Activated naive CD4-positive, alpha-beta T cell treated with anti-CD3 and anti-CD28 coated beads, Interleukin-2, amount 50 U/mL, for 24 hours (primary cell): ENCODE measurements around the gene RASGRF2.

ENCODE experiments used
- H3K27ac Mint-ChIP-seq: one replicate; pipeline ENCODE4 v1.8.0; 2021; ENCODE audit warnings: mild to moderate bottlenecking, mixed read lengths
- H3K27me3 Mint-ChIP-seq: one replicate; pipeline ENCODE4 v1.8.0; 2021; ENCODE audit warnings: mixed read lengths
- H3K36me3 Mint-ChIP-seq: one replicate; pipeline ENCODE4 v1.8.0; 2021; ENCODE audit warnings: mixed read lengths
- H3K4me1 Mint-ChIP-seq: one replicate; pipeline ENCODE4 v1.8.0; 2021; ENCODE audit warnings: mixed read lengths
- H3K4me3 Mint-ChIP-seq: one replicate; pipeline ENCODE4 v1.8.0; 2021; ENCODE audit warnings: mild to moderate bottlenecking, mixed read lengths
- H3K9me3 Mint-ChIP-seq: one replicate; pipeline ENCODE4 v1.8.0; 2021; ENCODE audit warnings: mixed read lengths

The RASGRF2 gene, protein sequence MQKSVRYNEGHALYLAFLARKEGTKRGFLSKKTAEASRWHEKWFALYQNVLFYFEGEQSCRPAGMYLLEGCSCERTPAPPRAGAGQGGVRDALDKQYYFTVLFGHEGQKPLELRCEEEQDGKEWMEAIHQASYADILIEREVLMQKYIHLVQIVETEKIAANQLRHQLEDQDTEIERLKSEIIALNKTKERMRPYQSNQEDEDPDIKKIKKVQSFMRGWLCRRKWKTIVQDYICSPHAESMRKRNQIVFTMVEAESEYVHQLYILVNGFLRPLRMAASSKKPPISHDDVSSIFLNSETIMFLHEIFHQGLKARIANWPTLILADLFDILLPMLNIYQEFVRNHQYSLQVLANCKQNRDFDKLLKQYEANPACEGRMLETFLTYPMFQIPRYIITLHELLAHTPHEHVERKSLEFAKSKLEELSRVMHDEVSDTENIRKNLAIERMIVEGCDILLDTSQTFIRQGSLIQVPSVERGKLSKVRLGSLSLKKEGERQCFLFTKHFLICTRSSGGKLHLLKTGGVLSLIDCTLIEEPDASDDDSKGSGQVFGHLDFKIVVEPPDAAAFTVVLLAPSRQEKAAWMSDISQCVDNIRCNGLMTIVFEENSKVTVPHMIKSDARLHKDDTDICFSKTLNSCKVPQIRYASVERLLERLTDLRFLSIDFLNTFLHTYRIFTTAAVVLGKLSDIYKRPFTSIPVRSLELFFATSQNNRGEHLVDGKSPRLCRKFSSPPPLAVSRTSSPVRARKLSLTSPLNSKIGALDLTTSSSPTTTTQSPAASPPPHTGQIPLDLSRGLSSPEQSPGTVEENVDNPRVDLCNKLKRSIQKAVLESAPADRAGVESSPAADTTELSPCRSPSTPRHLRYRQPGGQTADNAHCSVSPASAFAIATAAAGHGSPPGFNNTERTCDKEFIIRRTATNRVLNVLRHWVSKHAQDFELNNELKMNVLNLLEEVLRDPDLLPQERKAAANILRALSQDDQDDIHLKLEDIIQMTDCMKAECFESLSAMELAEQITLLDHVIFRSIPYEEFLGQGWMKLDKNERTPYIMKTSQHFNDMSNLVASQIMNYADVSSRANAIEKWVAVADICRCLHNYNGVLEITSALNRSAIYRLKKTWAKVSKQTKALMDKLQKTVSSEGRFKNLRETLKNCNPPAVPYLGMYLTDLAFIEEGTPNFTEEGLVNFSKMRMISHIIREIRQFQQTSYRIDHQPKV (N-terminal part only)

DNA sequence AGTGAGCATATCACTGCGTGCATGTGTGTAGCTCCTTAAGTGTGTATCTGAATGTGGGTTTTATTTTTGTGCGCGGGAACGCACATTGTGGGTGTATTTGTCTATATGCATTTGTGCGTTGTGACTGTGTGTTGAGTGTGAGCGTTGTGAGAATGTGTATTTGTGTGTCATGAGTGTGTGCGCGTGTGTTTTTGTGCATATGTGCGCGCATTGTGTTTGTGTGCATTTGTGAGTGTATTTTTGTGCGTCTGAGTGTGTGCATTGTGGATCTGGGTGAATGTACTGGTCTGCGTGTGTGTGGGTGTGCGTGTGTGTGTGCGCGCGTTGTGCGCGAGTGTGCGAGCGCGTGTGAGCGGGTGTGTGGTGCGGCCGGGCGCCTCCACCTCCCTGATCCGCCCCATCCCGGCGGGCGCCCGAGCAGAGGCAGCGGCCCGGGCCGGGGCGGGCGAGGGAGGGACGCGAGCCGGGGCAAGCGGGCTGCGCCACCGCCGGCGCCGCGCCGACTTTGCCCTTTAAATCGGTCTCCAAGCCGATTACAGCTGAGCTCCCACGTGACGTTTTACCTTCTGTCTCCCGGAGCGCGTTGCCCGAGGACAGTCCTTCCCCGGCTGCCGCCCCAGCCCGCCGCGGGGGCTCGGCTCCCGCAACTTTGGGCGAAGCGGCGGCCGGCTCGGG lies at the start of gene RASGRF2:
RASGRF2 (plus strand) TSS at position 596 of the 675 bp plus-strand sequence. CDS start 376 bp downstream, outside the sequence.
- H3K4me3 Mint-ChIP-seq = peak within 1 kb of the TSS; percentile 91
- peaks cover 2% of the 10 kb centered on the region for H3K36me3 Mint-ChIP-seq
- H3K4me1 Mint-ChIP-seq = peaks cover 56% of the 10 kb centered on the region
- H3K27ac Mint-ChIP-seq = peak within 1 kb of the TSS; percentile 85
- no peaks in the 10 kb centered on the region for H3K27me3 Mint-ChIP-seq
- no peaks in the 10 kb centered on the region for H3K9me3 Mint-ChIP-seq

DNA sequence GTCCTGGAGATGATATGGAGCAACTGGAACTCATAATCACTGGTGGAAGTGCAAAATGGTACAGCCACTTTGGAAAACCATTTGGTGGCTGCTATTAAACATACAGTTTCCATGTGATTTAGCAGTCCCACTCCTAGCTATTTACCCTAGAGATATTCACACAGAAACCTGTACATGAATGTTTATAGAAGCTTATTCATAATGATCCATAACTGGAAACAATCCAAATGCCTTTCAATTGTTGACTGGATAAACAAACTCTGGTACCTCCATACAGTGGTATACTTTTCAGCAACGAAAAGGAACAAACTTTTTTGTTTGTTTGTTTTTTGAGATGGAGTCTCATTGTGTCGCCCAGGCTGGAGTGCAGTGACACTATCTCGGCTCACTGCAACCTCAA lies 47.7 kb upstream of the RASGRF2 start:
- Mint-ChIP-seq H3K4me3 (no peak overlapping the region), H3K4me1 (peaks cover 2% of the 10 kb centered on the region), H3K27me3 (no peaks in the 10 kb centered on the region), H3K27ac (no peak overlapping the region), H3K9me3 (peaks cover 6% of the 10 kb centered on the region), H3K36me3 (peaks cover 5% of the 10 kb centered on the region)

DNA sequence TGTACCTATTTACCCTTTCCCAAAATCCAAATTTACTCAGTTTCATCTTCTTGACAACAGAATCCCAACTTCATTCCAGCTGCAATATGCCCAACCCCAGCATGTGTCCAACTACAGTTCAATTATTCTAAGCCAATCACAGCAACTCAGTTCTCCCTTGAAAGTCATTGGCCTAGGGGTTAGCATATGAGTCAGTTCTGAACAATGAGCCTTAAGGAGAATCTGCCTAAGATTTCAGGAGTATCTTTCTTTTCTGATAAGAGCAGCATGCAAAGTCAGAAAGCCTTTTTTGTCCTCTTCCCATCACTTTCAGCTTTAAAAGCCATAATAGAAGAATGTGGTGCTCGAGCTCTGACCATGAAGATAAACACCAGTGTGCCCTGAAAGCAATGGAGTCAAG lies 44.4 kb upstream of the RASGRF2 start:
- Mint-ChIP-seq H3K36me3 (peaks cover 5% of the 10 kb centered on the region), H3K27ac (no peak overlapping the region), H3K4me1 (peaks cover 6% of the 10 kb centered on the region), H3K27me3 (no peaks in the 10 kb centered on the region), H3K9me3 (peaks cover 6% of the 10 kb centered on the region), H3K4me3 (no peak overlapping the region)

DNA sequence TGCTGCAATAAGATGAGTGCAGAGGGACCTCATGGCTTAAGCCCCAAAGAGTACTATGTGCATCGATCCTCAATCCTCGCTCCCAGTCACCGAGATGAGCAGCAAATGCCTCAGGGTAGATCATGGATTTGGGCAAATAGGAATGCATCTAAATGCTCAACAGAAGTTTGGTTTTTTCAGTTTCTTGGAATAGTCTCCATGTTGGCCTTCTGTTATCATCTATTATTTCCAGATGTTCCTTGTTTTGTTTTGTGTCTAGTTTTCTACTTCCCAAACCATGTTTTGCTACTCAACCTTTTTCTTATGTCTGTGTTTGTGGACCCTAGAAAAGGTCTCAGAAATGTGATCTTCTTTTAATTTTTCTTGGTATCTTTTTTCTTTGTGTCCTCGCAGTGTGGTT lies 43.5 kb upstream of the RASGRF2 start:
- peaks cover 6% of the 10 kb centered on the region for H3K9me3 Mint-ChIP-seq
- no peak overlapping the region for H3K27ac Mint-ChIP-seq
- H3K4me1 Mint-ChIP-seq = peaks cover 6% of the 10 kb centered on the region
- H3K4me3 Mint-ChIP-seq = no peak overlapping the region
- H3K36me3 Mint-ChIP-seq = peaks cover 5% of the 10 kb centered on the region
- no peaks in the 10 kb centered on the region for H3K27me3 Mint-ChIP-seq

DNA sequence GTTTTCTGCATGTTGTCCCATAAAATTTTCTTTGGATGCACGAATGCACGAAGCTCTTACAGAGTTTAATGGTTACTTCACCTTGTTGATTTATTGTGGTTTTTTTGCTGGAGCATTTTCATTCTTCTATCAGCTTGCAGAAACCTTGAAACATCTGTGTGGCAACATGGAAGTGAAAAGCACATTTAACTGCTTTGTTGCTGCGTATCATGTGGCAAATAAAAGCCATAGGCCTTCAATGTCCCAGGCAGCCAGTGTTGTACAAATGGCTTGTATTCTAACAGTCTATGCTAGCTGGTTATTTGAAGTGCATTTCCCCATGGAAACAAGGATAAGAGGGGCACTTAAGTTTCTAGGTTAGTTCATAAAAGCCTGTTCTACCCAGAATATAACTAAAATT lies 42.5 kb upstream of the RASGRF2 start:
- H3K4me3 Mint-ChIP-seq = no peak overlapping the region
- H3K36me3 Mint-ChIP-seq = peaks cover 2% of the 10 kb centered on the region
- H3K9me3 Mint-ChIP-seq = no peaks in the 10 kb centered on the region
- H3K27ac Mint-ChIP-seq = no peak overlapping the region
- no peaks in the 10 kb centered on the region for H3K27me3 Mint-ChIP-seq
- H3K4me1 Mint-ChIP-seq = peaks cover 6% of the 10 kb centered on the region

DNA sequence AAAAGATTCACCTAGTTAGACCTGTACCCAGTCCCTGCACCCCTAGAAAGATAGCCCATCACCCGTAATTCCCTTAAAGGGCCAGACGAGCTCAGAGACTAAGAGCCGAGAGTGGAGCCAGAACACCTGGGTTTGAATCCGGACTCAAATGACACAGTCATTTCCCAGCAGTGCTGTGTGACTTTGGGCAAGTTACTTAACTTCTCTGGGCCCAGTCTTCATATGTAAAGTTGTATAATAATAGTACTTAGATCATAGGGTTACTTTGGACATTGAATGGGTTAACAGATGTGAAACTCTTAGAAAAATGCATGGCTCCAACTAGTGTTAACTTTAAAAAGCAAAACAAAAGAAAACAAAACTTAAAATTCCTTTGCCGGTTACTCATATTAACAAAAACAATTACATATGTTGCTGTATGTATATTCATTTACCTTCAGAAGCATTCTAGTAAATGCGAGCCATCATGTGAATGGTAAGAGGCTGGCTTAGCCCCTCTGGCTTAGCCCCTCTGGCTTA lies 40.4 kb upstream of the RASGRF2 start:
- no peaks in the 10 kb centered on the region for H3K27me3 Mint-ChIP-seq
- H3K4me3 Mint-ChIP-seq = no peak overlapping the region
- H3K36me3 Mint-ChIP-seq = peaks cover 3% of the 10 kb centered on the region
- peaks cover 6% of the 10 kb centered on the region for H3K4me1 Mint-ChIP-seq
- no peak overlapping the region for H3K27ac Mint-ChIP-seq
- no peaks in the 10 kb centered on the region for H3K9me3 Mint-ChIP-seq

DNA sequence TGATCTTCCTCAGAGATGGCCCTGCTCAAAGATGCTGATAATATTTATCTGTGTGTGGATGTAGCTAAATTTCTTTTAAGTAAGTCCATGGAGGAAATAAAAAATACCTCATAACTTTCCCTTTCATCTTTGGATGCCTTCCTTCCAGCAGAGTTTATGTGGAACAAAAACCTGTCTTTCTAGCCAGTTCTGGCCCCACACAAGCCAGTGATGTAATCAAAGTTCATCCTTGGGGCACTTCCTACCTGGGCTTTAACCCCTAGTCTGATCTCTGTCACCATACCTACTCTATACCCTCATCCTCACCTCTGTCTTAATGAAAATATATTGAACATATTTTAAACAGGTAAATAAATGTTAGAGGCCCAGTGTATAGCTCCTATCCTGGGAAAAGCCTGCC lies 39.8 kb upstream of the RASGRF2 start:
- no peak overlapping the region for H3K4me3 Mint-ChIP-seq
- H3K27me3 Mint-ChIP-seq = no peaks in the 10 kb centered on the region
- no peaks in the 10 kb centered on the region for H3K9me3 Mint-ChIP-seq
- no peak overlapping the region for H3K27ac Mint-ChIP-seq
- peaks cover 3% of the 10 kb centered on the region for H3K36me3 Mint-ChIP-seq
- H3K4me1 Mint-ChIP-seq = peaks cover 6% of the 10 kb centered on the region

DNA sequence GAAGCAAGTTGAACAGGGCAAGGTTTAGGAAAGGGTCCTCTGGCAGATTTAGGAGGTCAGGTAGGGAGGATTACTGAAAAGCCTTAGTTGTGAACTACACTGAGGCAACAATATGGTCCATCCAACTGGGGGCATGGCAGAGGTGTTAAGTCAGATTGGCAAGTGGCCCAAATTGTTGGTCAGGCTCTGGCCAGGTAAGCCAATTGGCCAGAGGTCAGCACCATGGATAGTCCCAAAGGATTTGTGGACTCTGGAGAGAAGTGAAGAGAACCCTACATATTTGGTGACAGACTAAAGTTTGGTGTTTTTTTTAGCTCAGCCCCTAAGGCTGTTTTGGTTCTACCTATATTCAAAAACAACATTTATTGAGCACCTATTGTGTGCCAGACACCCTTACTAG lies 39.1 kb upstream of the RASGRF2 start:
- no peak overlapping the region for H3K4me3 Mint-ChIP-seq
- H3K36me3 Mint-ChIP-seq = peaks cover 3% of the 10 kb centered on the region
- no peak overlapping the region for H3K27ac Mint-ChIP-seq
- no peaks in the 10 kb centered on the region for H3K27me3 Mint-ChIP-seq
- no peaks in the 10 kb centered on the region for H3K9me3 Mint-ChIP-seq
- peaks cover 6% of the 10 kb centered on the region for H3K4me1 Mint-ChIP-seq

DNA sequence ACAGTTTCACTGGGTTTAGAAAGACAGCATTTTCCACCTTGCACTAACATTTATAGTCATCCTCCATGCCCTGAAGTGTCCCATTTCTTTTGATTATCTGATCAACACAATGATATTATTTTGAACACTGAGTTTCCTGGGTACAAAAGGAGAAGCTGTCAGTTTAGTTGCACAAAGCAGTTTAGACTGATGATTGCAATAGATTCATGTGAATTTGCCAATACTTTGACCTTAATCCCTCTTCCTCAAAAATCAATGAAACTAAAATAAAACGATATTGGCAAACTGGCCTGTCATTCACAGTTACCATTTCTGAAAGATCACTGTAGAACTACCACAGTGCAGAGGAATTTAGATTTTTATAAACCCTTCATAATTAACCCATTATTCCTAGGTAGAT lies 34.2 kb upstream of the RASGRF2 start:
- Mint-ChIP-seq H3K9me3 (no peaks in the 10 kb centered on the region), H3K4me3 (no peak overlapping the region), H3K27me3 (no peaks in the 10 kb centered on the region), H3K4me1 (peaks cover 13% of the 10 kb centered on the region), H3K36me3 (peaks cover 1% of the 10 kb centered on the region), H3K27ac (no peak overlapping the region)

DNA sequence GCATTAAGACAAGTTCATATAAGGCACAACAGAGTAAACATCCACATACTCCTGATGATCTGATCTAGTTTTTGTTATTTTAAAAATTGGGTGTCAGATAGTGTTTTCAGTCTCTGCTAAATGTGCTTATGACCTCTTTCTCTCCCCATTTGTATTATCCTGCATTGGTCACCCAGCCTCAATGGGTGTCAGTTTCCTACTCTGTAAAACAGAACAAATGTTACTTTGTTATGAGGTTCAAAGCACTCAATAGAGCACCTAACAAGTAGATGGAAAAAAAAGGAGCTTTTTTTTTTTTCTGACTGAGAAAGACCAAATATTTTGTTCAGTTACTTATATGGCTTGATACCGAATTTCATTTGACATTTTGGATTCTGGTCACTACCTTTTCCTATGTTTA lies 33.6 kb upstream of the RASGRF2 start:
- H3K4me3 Mint-ChIP-seq = no peak overlapping the region
- H3K36me3 Mint-ChIP-seq = peaks cover 1% of the 10 kb centered on the region
- no peaks in the 10 kb centered on the region for H3K27me3 Mint-ChIP-seq
- no peak overlapping the region for H3K27ac Mint-ChIP-seq
- peaks cover 13% of the 10 kb centered on the region for H3K4me1 Mint-ChIP-seq
- no peaks in the 10 kb centered on the region for H3K9me3 Mint-ChIP-seq

DNA sequence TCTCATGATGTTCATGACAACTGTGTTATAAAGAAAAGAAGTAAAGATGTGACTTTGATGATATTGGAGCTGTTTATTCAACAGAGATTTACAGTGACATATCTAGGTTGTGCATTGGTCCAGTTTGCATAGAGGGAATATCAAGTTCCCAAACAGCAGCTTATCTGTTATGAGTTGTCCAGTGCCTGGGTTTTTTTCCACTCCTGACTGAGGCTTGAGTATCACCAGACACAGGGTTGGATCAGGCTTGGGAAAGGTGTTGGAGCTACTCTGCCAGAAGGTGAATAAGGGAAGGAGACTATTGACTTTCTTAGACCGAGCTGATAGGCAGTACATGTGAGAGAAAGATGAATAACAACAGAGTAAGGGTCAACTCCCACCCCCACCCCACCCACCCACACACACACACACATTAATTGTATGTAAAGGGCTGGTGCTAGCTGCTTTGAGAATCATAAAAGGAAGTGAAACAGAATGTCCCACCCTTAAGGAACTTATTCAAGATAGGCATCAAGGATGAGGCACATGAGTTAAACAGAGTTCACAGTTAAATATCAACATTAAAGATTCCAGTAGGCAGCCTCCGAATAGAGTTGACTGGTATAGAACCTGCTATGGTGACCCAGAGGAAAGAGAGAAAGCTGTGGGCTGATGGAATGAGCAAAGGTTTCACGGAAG lies 33.0 kb upstream of the RASGRF2 start:
- H3K27me3 Mint-ChIP-seq = no peaks in the 10 kb centered on the region
- H3K4me3 Mint-ChIP-seq = no peak overlapping the region
- H3K4me1 Mint-ChIP-seq = peaks cover 13% of the 10 kb centered on the region
- H3K36me3 Mint-ChIP-seq = peaks cover 1% of the 10 kb centered on the region
- no peak overlapping the region for H3K27ac Mint-ChIP-seq
- no peaks in the 10 kb centered on the region for H3K9me3 Mint-ChIP-seq

DNA sequence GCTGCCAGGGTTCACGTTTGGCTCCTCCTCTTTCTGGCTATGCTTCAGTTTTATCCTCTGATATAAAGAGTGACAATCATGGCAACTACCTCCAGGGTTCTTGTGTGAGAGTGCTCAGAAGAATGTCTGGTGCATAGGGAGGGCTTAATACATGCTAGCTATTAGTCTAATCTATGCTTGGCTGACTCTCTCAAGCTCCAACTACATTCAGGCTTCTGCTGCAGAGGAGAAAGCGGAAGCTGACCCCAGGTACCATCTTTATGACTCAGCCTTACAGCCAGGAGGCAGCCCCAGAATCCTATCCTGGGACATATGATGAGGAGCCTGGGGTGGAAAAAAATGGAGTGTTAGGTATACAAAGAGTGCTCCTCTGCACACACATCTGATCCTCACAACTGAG lies 32.1 kb upstream of the RASGRF2 start:
- Mint-ChIP-seq H3K27ac (no peak overlapping the region), H3K4me3 (no peak overlapping the region), H3K9me3 (no peaks in the 10 kb centered on the region), H3K36me3 (no peaks in the 10 kb centered on the region), H3K4me1 (peaks cover 13% of the 10 kb centered on the region), H3K27me3 (no peaks in the 10 kb centered on the region)

DNA sequence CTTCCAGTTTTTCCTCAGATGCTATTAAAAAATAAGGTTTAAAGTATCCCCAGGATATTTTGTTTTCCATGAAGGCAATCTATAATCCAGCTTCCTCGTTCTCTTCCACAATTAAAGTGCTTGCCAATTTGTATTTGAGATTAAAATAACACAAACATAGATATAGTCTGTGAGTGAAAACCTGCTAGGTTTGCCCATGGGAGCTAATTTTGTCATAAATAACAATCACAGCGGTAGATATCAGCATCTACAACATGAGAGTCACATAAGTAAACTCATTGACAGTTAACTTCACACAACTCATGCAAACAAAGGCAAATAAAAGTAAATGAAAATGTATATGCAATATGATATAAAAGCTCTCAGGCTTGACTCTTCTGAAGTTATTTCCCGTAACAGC lies 29.2 kb upstream of the RASGRF2 start:
- H3K4me1 Mint-ChIP-seq = peaks cover 23% of the 10 kb centered on the region
- H3K4me3 Mint-ChIP-seq = no peak overlapping the region
- H3K27me3 Mint-ChIP-seq = no peaks in the 10 kb centered on the region
- H3K36me3 Mint-ChIP-seq = no peaks in the 10 kb centered on the region
- H3K27ac Mint-ChIP-seq = no peak overlapping the region
- no peaks in the 10 kb centered on the region for H3K9me3 Mint-ChIP-seq

DNA sequence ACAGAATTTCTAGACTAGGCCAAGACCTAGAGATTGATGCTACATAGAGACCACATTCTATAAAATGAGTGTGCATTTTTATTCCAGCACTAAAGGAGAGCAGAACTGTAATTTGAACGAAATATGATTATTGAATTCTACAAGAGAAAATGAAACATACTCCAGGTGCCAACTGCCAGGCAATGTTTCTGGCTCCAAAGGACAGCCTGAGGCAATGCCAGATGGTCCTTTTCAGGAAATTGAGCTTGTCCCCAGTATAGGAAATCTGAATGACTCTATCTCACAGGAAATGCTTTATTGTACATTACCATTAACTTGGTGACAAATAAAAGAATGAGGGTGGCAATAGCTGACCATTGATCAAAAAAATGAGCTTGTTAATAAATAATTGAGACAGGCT lies 28.8 kb upstream of the RASGRF2 start:
- Mint-ChIP-seq H3K4me3 (no peak overlapping the region), H3K27me3 (no peaks in the 10 kb centered on the region), H3K4me1 (peaks cover 23% of the 10 kb centered on the region), H3K36me3 (no peaks in the 10 kb centered on the region), H3K9me3 (no peaks in the 10 kb centered on the region), H3K27ac (no peak overlapping the region)
